Measurements from ENCODE around the gene NINJ2. TPM values are rescaled to one million over a fixed set of nuclear protein-coding genes. Genes with fewer than 3 reads are reported as not detected.

Gene NINJ2
- total RNA-seq, 1 experiment from 2014 or later = 3.1 TPM

- H3K36me3 ChIP-seq = no peaks in the 10 kb centered on the region
- no peaks in the 10 kb centered on the region for H3K27me3 ChIP-seq
- DNase-seq = no peak
- no peak overlapping the region for H3K4me3 ChIP-seq
- peaks cover 14% of the 10 kb centered on the region for H3K9me3 ChIP-seq
Measured at GRCh38 chr12:531951-532585, 131.2 kb downstream of the NINJ2 start.

DNA sequence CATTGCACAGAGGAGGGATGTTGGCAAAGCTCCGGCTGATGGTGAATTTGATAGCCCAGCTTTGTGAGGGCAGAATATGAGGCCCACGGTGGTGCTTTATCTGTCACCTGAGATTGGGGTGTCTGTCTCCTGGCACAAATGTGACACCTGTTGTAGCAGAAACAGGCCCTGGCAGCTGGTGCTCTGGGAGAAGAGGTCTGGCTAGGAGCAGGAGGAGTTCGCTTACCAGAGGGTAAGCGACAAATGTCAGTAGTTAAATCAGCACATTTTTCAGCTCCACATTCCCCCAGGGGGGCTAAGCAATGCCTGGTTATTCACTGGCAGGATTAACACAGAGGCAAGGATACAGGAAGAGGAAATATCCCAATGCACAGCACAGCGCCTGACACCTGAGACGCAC lies 132.4 kb downstream of the NINJ2 start:
- Histone ChIP-seq H3K27me3 (no peaks in the 10 kb centered on the region), H3K4me3 (no peak overlapping the region), H3K36me3 (no peaks in the 10 kb centered on the region), H3K9me3 (peaks cover 14% of the 10 kb centered on the region)
- no peak for DNase-seq

GRCh38 chr12:530308-530707 lies 132.9 kb downstream of the NINJ2 start:
- peaks cover 14% of the 10 kb centered on the region for H3K9me3 ChIP-seq
- no peaks in the 10 kb centered on the region for H3K27me3 ChIP-seq
- no peaks in the 10 kb centered on the region for H3K36me3 ChIP-seq
- DNase-seq = peak; percentile 82
- no peak overlapping the region for H3K4me3 ChIP-seq

DNA sequence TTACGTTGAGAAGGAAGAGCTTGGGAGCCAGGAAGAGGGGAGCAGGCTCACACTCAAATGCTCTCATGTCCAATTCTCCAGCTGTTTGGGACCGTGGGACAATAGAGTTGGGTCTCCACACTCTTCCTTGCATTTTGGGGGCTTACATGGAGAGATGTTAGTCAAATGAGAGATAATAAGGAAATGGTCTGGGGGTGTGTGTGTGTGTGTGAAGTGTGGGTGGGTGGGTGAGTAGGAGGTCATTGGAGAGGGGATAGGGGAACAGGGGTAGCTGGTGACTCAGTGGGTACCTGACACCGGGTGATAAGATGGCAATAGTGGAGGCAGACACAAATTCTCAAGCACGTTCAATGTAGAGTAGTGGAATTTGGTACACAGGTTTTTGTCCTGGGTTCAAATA lies 135.5 kb downstream of the NINJ2 start:
- Histone ChIP-seq H3K36me3 (no peaks in the 10 kb centered on the region), H3K4me3 (no peak overlapping the region), H3K27me3 (no peaks in the 10 kb centered on the region), H3K9me3 (peaks cover 14% of the 10 kb centered on the region)
- no peak for DNase-seq

- Histone ChIP-seq H3K36me3 (no peaks in the 10 kb centered on the region), H3K27me3 (no peaks in the 10 kb centered on the region), H3K4me3 (no peak overlapping the region), H3K9me3 (peaks cover 12% of the 10 kb centered on the region)
- DNase-seq = no peak
Measured at GRCh38 chr12:527241-527640, 136.0 kb downstream of the NINJ2 start.

DNA sequence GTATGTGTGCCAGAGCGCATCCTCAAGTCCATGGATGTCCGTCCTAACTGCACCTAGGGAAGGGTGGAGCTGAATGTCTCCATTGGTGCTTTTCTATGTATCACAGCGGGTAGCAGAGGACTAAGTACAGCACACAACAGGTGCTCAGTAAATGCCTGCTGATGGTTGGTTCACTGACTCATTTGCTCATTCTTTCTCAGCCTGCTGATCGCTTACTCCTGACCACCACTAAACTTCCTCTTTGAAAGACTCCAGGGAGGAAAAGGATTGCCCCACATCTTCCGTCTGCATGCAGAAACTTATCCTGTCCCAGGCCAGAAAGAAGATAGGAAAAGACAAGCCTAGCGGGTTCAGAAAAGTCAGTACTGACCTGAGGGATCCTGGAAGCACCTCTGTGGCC lies 137.2 kb downstream of the NINJ2 start:
- Histone ChIP-seq H3K4me3 (no peak overlapping the region), H3K27me3 (no peaks in the 10 kb centered on the region), H3K9me3 (peaks cover 5% of the 10 kb centered on the region), H3K36me3 (no peaks in the 10 kb centered on the region)
- DNase-seq = no peak

DNA sequence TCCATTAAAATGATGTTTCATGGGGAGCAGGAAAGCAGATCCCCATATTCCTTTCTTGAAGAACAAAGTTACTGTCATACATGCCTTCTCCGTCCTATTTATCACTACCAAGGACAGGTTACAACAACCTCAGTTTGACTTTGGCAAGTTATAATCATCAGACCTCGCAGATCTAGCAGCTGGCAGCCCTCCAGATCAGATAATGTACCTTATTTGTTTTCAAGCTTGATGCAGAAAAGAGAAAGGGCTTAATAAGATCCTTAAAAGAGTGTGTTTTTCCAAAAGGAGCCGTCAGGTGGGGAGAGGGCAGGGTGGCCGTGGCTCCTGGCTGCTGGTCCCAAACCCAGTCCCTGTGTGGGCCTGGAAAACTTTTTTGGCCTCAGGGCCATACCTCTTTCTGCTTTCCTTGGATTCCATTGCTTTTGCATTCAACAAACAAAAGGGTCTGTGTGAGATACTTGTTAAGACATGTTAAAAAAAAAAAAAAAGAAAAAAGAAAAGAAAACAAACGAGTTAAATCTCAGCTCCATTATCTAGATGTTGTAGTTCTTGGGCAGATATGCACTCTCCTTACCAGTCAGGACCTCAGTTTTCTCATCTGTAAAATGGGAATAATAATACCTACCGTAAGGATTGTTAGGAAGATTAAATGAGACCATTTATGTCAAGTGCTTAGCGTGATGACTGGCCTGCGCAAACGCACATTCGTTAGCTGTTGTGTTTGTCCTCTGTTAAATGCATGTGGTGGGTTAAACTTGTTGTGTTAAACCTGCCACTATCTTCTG lies 138.9 kb downstream of the NINJ2 start:
- H3K9me3 ChIP-seq = peaks cover 4% of the 10 kb centered on the region
- H3K4me3 ChIP-seq = no peak overlapping the region
- DNase-seq = no peak
- H3K27me3 ChIP-seq = peaks cover 6% of the 10 kb centered on the region; the same call in 1 of the 2 replicates
- H3K36me3 ChIP-seq = no peaks in the 10 kb centered on the region

- H3K9me3 ChIP-seq = no peaks in the 10 kb centered on the region
- no peak overlapping the region for H3K4me3 ChIP-seq
- H3K27me3 ChIP-seq = peaks cover 20% of the 10 kb centered on the region
- no peaks in the 10 kb centered on the region for H3K36me3 ChIP-seq
- no peak for DNase-seq
Measured at GRCh38 chr12:522692-523378, 140.4 kb downstream of the NINJ2 start.

- Histone ChIP-seq H3K4me3 (no peak overlapping the region), H3K36me3 (no peaks in the 10 kb centered on the region), H3K27me3 (peaks cover 35% of the 10 kb centered on the region), H3K9me3 (no peaks in the 10 kb centered on the region)
- no peak for DNase-seq
Measured at GRCh38 chr12:520119-520518, 143.1 kb downstream of the NINJ2 start.

- no peak for DNase-seq
- H3K9me3 ChIP-seq = no peaks in the 10 kb centered on the region
- peaks cover 40% of the 10 kb centered on the region for H3K27me3 ChIP-seq
- H3K4me3 ChIP-seq = no peak overlapping the region
- no peaks in the 10 kb centered on the region for H3K36me3 ChIP-seq
Measured at GRCh38 chr12:517538-517937, 145.7 kb downstream of the NINJ2 start.

Other genes with a start within 250 kb of the NINJ2 start
- 0.30 and 0.54 TPM in 2 replicates for gene B4GALNT3, start 203.5 kb downstream of the NINJ2 start, total RNA-seq (2014; rRNA removed; shearing (Covaris generic); ENCODE audit: low replicate concordance)
- gene WNK1, start 89.1 kb upstream of the NINJ2 start, total RNA-seq (2014; rRNA removed; shearing (Covaris generic); ENCODE audit: low replicate concordance) = 21.6 and 25.0 TPM in 2 replicates